ENCODE data around the gene TANC1.

- TF ChIP-seq, protein P1, sequence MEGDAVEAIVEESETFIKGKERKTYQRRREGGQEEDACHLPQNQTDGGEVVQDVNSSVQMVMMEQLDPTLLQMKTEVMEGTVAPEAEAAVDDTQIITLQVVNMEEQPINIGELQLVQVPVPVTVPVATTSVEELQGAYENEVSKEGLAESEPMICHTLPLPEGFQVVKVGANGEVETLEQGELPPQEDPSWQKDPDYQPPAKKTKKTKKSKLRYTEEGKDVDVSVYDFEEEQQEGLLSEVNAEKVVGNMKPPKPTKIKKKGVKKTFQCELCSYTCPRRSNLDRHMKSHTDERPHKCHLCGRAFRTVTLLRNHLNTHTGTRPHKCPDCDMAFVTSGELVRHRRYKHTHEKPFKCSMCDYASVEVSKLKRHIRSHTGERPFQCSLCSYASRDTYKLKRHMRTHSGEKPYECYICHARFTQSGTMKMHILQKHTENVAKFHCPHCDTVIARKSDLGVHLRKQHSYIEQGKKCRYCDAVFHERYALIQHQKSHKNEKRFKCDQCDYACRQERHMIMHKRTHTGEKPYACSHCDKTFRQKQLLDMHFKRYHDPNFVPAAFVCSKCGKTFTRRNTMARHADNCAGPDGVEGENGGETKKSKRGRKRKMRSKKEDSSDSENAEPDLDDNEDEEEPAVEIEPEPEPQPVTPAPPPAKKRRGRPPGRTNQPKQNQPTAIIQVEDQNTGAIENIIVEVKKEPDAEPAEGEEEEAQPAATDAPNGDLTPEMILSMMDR (IDR thresholded peaks at IDR 0.05; ENCODE audit: insufficient read depth, low read depth, low read length), result no peak
- no peak for TF ChIP-seq EZH2 (IDR thresholded peaks at IDR 0.05; ENCODE audit: insufficient read depth, low read length)
Observed at GRCh38 chr2:158948964-158949699, 19.3 kb upstream of the TANC1 start.

Data from astrocyte (in vitro differentiated cells and primary cell).